ENCODE data around the gene LIN28B.

Gene LIN28B

GRCh38 chr6:105111871-105112270, 155.0 kb downstream of the LIN28B start:
- no peak for DNase-seq (ENCODE audit: low spot score)

- no peak for DNase-seq (ENCODE audit: low spot score)
Observed at GRCh38 chr6:105112577-105112976, 155.7 kb downstream of the LIN28B start.

GRCh38 chr6:105113422-105113821, 156.5 kb downstream of the LIN28B start:
- DNase-seq (ENCODE audit: low spot score), result no peak

GRCh38 chr6:105116150-105116549, 159.2 kb downstream of the LIN28B start:
- peak; percentile 39 for DNase-seq (ENCODE audit: low spot score)

GRCh38 chr6:105120570-105120969, 163.7 kb downstream of the LIN28B start:
- DNase-seq (ENCODE audit: low spot score), result no peak

- DNase-seq (ENCODE audit: low spot score), result no peak
Observed at GRCh38 chr6:105121981-105122380, 165.1 kb downstream of the LIN28B start.

- DNase-seq (ENCODE audit: low spot score), result no peak
Observed at GRCh38 chr6:105122717-105123116, 165.8 kb downstream of the LIN28B start.

Data from iPS-NIHi11 (cell line).